Measurements from ENCODE around the gene IQSEC3. TPM values are rescaled to one million over a fixed set of nuclear protein-coding genes. Genes with fewer than 3 reads are reported as not detected.

Gene IQSEC3
- total and polyA plus RNA-seq, 2 of the 13 experiments (the other 11 are each of a cell fraction or from before 2014, with no cell fraction given) = not detected

DNA sequence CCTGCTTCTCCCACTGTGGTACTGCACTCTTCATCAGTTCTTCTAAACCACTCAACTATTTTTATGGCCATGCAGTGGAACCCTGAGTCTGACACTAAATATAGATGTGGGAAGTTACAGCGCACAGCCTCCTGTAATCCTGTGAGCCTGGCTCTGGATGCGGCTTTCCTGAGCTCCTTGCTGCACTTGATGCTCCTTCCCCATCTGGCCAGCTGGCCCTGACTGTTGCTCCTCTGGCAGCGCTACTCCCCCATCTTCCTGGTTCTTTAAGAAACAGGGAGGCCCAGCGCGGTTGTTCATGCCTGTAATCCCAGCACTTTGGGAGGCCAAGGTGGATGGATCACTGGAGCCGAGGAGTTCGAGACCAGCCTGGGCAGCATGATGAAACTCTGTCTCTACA lies 24.6 kb downstream of the IQSEC3 start:
- Histone ChIP-seq H3K4me1 (ENCODE audit: insufficient read depth, low read length) (0 out of 2 replicates have a peak, but pooled peaks cover 5% of the 10 kb centered on the region), H3K9me3 (ENCODE audit: low read length) (peaks cover 8% of the 10 kb centered on the region; the same call in 1 of the 2 replicates), H3K27me3 (ENCODE audit: control insufficient read depth in 1 of 2, insufficient read depth in 2 of 2, low read length in 2 of 2) (peaks cover 2 to 16% of the 10 kb centered on the region in 2 experiments; a peak in 3 of 5 replicates), H3K36me3 (replicated peaks in 1 of 2; ENCODE audit: control insufficient read depth in 1 of 2, insufficient read depth in 2 of 2, low read length in 2 of 2) (no peaks in the 10 kb centered on the region), H3K4me3 (replicated peaks in 1 of 3; ENCODE audit: insufficient read depth in 1 of 3, low read depth in 2 of 3, low read length in 3 of 3) (no peak overlapping the region), H3K9ac (ENCODE audit: insufficient read depth, low read depth, low read length) (no peak overlapping the region), H4K20me1 (ENCODE audit: insufficient read depth, low read length) (no peaks in the 10 kb centered on the region), H3K79me2 (ENCODE audit: insufficient read depth, low read length) (no peaks in the 10 kb centered on the region), H2AFZ (ENCODE audit: low read length) (no peak overlapping the region), H3K4me2 (ENCODE audit: low read depth, low read length) (no peak overlapping the region), H3K27ac (ENCODE audit: extremely low read length, insufficient read depth, low read length) (no peak overlapping the region)
- ChIA-PET CTCF (ENCODE audit: low intra/inter-chr PET ratio, low total read pairs) (no interaction called here), POLR2A (no interaction called here)
- no peak for DNase-seq (ENCODE audit: low spot score)
- intact Hi-C loops (cut with micrococcal nuclease; ENCODE audit: unreplicated experiment) = no loop called here
- in situ Hi-C loops (cut with HindIII; ENCODE audit: extremely low pct_ligation_motif_present, low pct_unique_long_range_greater_than_20kb) = no loop called here
- no peak for ATAC-seq
- no peak for TF ChIP-seq AHR (CRISPR knock-in tag; IDR thresholded peaks at IDR 0.05)
- no peak for TF ChIP-seq ZNF329 (CRISPR knock-in tag; IDR thresholded peaks at IDR 0.05; ENCODE audit: low read depth)
- TF ChIP-seq ZNF891 (CRISPR knock-in tag; IDR thresholded peaks at IDR 0.05) = no peak
- no peak for TF ChIP-seq ZNF772 (CRISPR knock-in tag; IDR thresholded peaks at IDR 0.05)
- TF ChIP-seq HHEX (CRISPR knock-in tag; IDR thresholded peaks at IDR 0.05) = no peak
- no peak for TF ChIP-seq SP140L (CRISPR knock-in tag; IDR thresholded peaks at IDR 0.05; ENCODE audit: borderline replicate concordance)
- no peak for TF ChIP-seq IRX3 (CRISPR knock-in tag; IDR thresholded peaks at IDR 0.05; ENCODE audit: borderline replicate concordance, low read depth)
- TF ChIP-seq TBP (CRISPR knock-in tag; IDR thresholded peaks at IDR 0.05) = no peak
- WGBS (ENCODE audit: low lambda C conversion rate) = 40% methylated on average over 7 of the region's 7 CpGs
- no TSS peak for BruUV-seq (replicated peaks)
- FAIRE-seq = no peak

DNA sequence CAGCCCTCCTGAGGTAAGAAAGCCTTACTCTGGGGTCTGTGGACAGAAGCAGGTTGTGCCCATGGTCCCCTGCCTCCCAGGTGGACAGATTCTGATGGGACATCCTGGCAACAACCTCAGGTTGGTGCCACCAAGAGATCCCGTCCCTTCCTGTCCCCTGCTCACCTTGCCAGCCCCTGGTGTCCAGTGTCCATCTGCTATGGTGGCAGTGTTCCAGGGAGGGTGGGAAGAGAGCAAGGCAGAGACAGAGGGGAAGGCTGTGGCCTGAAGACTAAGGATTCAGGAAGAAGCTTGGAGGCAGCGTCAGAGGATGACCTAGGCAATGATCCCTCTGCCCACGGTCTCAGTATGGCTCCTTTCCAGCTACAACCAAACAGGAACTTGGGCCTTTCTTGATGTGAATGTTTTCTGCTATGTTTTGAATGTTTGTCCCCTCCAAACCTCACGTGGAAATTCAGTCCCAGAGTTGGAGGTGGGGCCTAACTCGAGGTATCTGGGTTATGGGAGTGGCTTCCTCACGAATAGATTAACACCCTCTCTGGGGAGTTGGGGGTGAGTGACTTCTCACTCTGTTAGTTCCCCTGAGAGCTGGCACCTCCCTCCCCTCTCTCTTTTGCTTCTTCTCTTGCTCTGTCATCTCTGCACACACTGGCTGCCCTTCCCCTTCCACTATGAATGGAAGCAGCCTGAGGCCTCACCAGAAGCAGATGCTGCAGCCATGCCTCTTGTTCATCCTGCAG lies 26.9 kb downstream of the IQSEC3 start:
- Histone ChIP-seq H3K27me3 (ENCODE audit: control insufficient read depth in 1 of 2, insufficient read depth in 2 of 2, low read length in 2 of 2) (peaks cover 2 to 23% of the 10 kb centered on the region in 2 experiments; a peak in 4 of 5 replicates), H3K36me3 (replicated peaks in 1 of 2; ENCODE audit: control insufficient read depth in 1 of 2, insufficient read depth in 2 of 2, low read length in 2 of 2) (no peaks in the 10 kb centered on the region), H3K9ac (ENCODE audit: insufficient read depth, low read depth, low read length) (no peak overlapping the region), H3K9me3 (ENCODE audit: low read length) (peaks cover 8% of the 10 kb centered on the region; the same call in 1 of the 2 replicates), H3K27ac (ENCODE audit: extremely low read length, insufficient read depth, low read length) (no peak overlapping the region), H4K20me1 (ENCODE audit: insufficient read depth, low read length) (no peaks in the 10 kb centered on the region), H3K4me2 (ENCODE audit: low read depth, low read length) (no peak overlapping the region), H2AFZ (ENCODE audit: low read length) (no peak overlapping the region), H3K79me2 (ENCODE audit: insufficient read depth, low read length) (no peaks in the 10 kb centered on the region), H3K4me3 (replicated peaks in 1 of 3; ENCODE audit: insufficient read depth in 1 of 3, low read depth in 2 of 3, low read length in 3 of 3) (no peak overlapping the region), H3K4me1 (ENCODE audit: insufficient read depth, low read length) (no peaks in the 10 kb centered on the region)
- TF ChIP-seq, protein P1, sequence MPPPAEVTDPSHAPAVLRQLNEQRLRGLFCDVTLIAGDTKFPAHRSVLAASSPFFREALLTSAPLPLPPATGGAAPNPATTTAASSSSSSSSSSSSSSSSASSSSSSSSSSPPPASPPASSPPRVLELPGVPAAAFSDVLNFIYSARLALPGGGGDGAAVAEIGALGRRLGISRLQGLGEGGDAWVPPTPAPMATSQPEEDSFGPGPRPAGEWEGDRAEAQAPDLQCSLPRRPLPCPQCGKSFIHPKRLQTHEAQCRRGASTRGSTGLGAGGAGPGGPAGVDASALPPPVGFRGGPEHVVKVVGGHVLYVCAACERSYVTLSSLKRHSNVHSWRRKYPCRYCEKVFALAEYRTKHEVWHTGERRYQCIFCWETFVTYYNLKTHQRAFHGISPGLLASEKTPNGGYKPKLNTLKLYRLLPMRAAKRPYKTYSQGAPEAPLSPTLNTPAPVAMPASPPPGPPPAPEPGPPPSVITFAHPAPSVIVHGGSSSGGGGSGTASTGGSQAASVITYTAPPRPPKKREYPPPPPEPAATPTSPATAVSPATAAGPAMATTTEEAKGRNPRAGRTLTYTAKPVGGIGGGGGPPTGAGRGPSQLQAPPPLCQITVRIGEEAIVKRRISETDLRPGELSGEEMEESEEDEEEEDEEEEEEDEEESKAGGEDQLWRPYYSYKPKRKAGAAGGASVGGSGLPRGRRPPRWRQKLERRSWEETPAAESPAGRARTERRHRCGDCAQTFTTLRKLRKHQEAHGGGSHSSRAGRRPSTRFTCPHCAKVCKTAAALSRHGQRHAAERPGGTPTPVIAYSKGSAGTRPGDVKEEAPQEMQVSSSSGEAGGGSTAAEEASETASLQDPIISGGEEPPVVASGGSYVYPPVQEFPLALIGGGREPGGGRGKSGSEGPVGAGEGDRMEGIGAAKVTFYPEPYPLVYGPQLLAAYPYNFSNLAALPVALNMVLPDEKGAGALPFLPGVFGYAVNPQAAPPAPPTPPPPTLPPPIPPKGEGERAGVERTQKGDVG (CRISPR knock-in tag; IDR thresholded peaks at IDR 0.05; ENCODE audit: borderline replicate concordance) = no peak
- TF ChIP-seq HOXA9 (CRISPR knock-in tag; IDR thresholded peaks at IDR 0.05; ENCODE audit: borderline replicate concordance) (no peak), SAFB2 (CRISPR knock-in tag; IDR thresholded peaks at IDR 0.05; ENCODE audit: borderline replicate concordance, low read depth) (no peak), ZFP36L2 (CRISPR knock-in tag; IDR thresholded peaks at IDR 0.05) (no peak), ELF1 (CRISPR knock-in tag; IDR thresholded peaks at IDR 0.05) (no peak)
- FAIRE-seq = no peak
- BruUV-seq (replicated peaks) = no TSS peak
- ChIA-PET CTCF (ENCODE audit: low intra/inter-chr PET ratio, low total read pairs) (no interaction called here), POLR2A (no interaction called here)
- 2% methylated on average over 6 of the region's 6 CpGs for WGBS (ENCODE audit: low lambda C conversion rate)
- ATAC-seq = no peak
- DNase-seq (ENCODE audit: low spot score) = no peak
- in situ Hi-C loops (cut with HindIII; ENCODE audit: extremely low pct_ligation_motif_present, low pct_unique_long_range_greater_than_20kb) = no loop called here
- intact Hi-C loops (cut with micrococcal nuclease; ENCODE audit: unreplicated experiment) = no loop called here
